Measurements from ENCODE around the gene TP73. TPM values are rescaled to one million over a fixed set of nuclear protein-coding genes. Genes with fewer than 3 reads are reported as not detected.

The TP73 gene
- total RNA-seq, 2 donors from 2014 or later = 0.29 to 0.42 TPM

GRCh38 chr1:3661631-3662030 is 9.3 kb downstream of the TP73 start:
- H3K9me3 ChIP-seq = no peaks in the 10 kb centered on the region
- no peaks in the 10 kb centered on the region for H3K4me1 ChIP-seq
- DNase-seq = no peak
- intact Hi-C loops (cut with DNase I) = no loop called here
- H3K27ac ChIP-seq = no peak overlapping the region
- H3K9ac ChIP-seq (ENCODE audit: low read depth in 2 of 2, low read length in 2 of 2) = no peak overlapping the region
- H3K36me3 ChIP-seq = no peaks in the 10 kb centered on the region
- no peak for TF ChIP-seq CTCF (IDR thresholded peaks at IDR 0.05)
- no peaks in the 10 kb centered on the region for H3K27me3 ChIP-seq
- H3K4me3 ChIP-seq = no peak overlapping the region

GRCh38 chr1:3662080-3662671 is 9.9 kb downstream of the TP73 start:
- no peaks in the 10 kb centered on the region for H3K36me3 ChIP-seq
- no peak for TF ChIP-seq CTCF (IDR thresholded peaks at IDR 0.05)
- no peaks in the 10 kb centered on the region for H3K4me1 ChIP-seq
- no peak overlapping the region for H3K4me3 ChIP-seq
- no peaks in the 10 kb centered on the region for H3K27me3 ChIP-seq
- DNase-seq = no peak
- H3K9ac ChIP-seq (ENCODE audit: low read depth in 2 of 2, low read length in 2 of 2) = no peak overlapping the region
- no peaks in the 10 kb centered on the region for H3K9me3 ChIP-seq
- intact Hi-C loops (cut with DNase I) = no loop called here
- H3K27ac ChIP-seq = no peak overlapping the region

- no peak overlapping the region for H3K9ac ChIP-seq (ENCODE audit: low read depth in 2 of 2, low read length in 2 of 2)
- intact Hi-C loops (cut with DNase I) = no loop called here
- TF ChIP-seq CTCF (IDR thresholded peaks at IDR 0.05) = no peak
- H3K36me3 ChIP-seq = no peaks in the 10 kb centered on the region
- DNase-seq = no peak
- no peaks in the 10 kb centered on the region for H3K9me3 ChIP-seq
- no peak overlapping the region for H3K27ac ChIP-seq
- H3K4me1 ChIP-seq = no peaks in the 10 kb centered on the region
- H3K4me3 ChIP-seq = no peak overlapping the region
- no peaks in the 10 kb centered on the region for H3K27me3 ChIP-seq
Measured at GRCh38 chr1:3663999-3664699, 11.8 kb downstream of the TP73 start.

GRCh38 chr1:3664700-3665375 is 12.5 kb downstream of the TP73 start:
- H3K4me3 ChIP-seq = no peak overlapping the region
- TF ChIP-seq CTCF (IDR thresholded peaks at IDR 0.05) = no peak
- H3K4me1 ChIP-seq = no peaks in the 10 kb centered on the region
- intact Hi-C loops (cut with DNase I) = no loop called here
- DNase-seq = no peak
- no peaks in the 10 kb centered on the region for H3K9me3 ChIP-seq
- H3K27me3 ChIP-seq = no peaks in the 10 kb centered on the region
- H3K27ac ChIP-seq = no peak overlapping the region
- H3K36me3 ChIP-seq = no peaks in the 10 kb centered on the region
- H3K9ac ChIP-seq (ENCODE audit: low read depth in 2 of 2, low read length in 2 of 2) = no peak overlapping the region

- no peaks in the 10 kb centered on the region for H3K36me3 ChIP-seq
- H3K27me3 ChIP-seq = no peaks in the 10 kb centered on the region
Measured at GRCh38 chr1:3668148-3668547, 15.8 kb downstream of the TP73 start.

More at GRCh38 chr1:3668148-3668547, 15.8 kb downstream of the TP73 start:
- intact Hi-C loops (cut with DNase I) = no loop called here
- Histone ChIP-seq H3K9me3 (no peaks in the 10 kb centered on the region), H3K4me1 (no peaks in the 10 kb centered on the region), H3K4me3 (no peak overlapping the region), H3K9ac (ENCODE audit: low read depth in 2 of 2, low read length in 2 of 2) (no peak overlapping the region), H3K27ac (no peak overlapping the region)
- no peak for DNase-seq
- no peak for TF ChIP-seq CTCF (IDR thresholded peaks at IDR 0.05)

Data from colonic mucosa (tissue), 4 donors.